ENCODE results near the gene ADAT1.

The ADAT1 gene

GRCh38 chr16:75647492-75648264 lies 24.6 kb upstream of the ADAT1 start, which contains the start of the genes KARS1 and TERF2IP:
TSS of gene KARS1 (minus strand) at chr16:75647665. CDS start at chr16:75647639, 26 bp downstream.
TSS of gene TERF2IP (plus strand) at chr16:75647773. CDS start at chr16:75647883, 110 bp downstream.
- Histone ChIP-seq H2BK120ac (ENCODE audit: low read depth, low read length) (peak within 1 kb of the TSS; percentile 57), H2BK15ac (ENCODE audit: low read length) (peak within 1 kb of the TSS; percentile 95), H4K8ac (ENCODE audit: low read depth, low read length) (no peak within 1 kb of the TSS), H3K18ac (ENCODE audit: low read length) (peak within 1 kb of the TSS; percentile 98), H2BK5ac (ENCODE audit: low read length) (peak within 1 kb of the TSS; percentile 97), H3K27ac (replicated peaks; ENCODE audit: low read length) (peak within 1 kb of the TSS; percentile 86), H3K14ac (ENCODE audit: low read length) (peak within 1 kb of the TSS; percentile 91), H3K36me3 (replicated peaks in 1 of 2; ENCODE audit: control insufficient read depth in 2 of 2, insufficient read depth in 2 of 2, low read length in 2 of 2) (peaks cover under 1 to 51% of the 10 kb centered on the region in 2 donors), H2BK12ac (ENCODE audit: low read length) (peak within 1 kb of the TSS; percentile 26), H3K4me2 (ENCODE audit: insufficient read depth, low read length, poor library complexity, severe bottlenecking) (peak within 1 kb of the TSS; percentile 93), H3K9ac (ENCODE audit: low read depth, low read length, poor library complexity) (peak within 1 kb of the TSS; percentile 98), H3K79me1 (ENCODE audit: low read depth, low read length) (peaks cover 9% of the 10 kb centered on the region), H3K4me3 (ENCODE audit: low read length in 2 of 2) (peak within 1 kb of the TSS; percentile 91 to 100), H3K9me3 (replicated peaks in 1 of 2; ENCODE audit: control insufficient read depth in 2 of 2, insufficient read depth in 1 of 2, low read depth in 1 of 2, low read length in 2 of 2) (no peaks in the 10 kb centered on the region), H4K91ac (ENCODE audit: low read depth, low read length, poor library complexity) (no peak within 1 kb of the TSS), H3K27me3 (ENCODE audit: control insufficient read depth in 3 of 3, insufficient read depth in 3 of 3, low read depth in 1 of 3, low read length in 3 of 3) (no peaks in the 10 kb centered on the region), H2AK5ac (ENCODE audit: low read depth, low read length) (peak within 1 kb of the TSS; percentile 83), H3K23ac (ENCODE audit: low read depth, low read length, poor library complexity) (peak within 1 kb of the TSS; percentile 26), H3K4ac (ENCODE audit: low read length) (no peak within 1 kb of the TSS), H3K4me1 (ENCODE audit: control insufficient read depth in 2 of 2, insufficient read depth in 1 of 2, low read depth in 1 of 2, low read length in 2 of 2) (peaks cover 5 to 6% of the 10 kb centered on the region in 2 donors), H2AFZ (ENCODE audit: low read length) (peak within 1 kb of the TSS; percentile 93)
- peak; percentile 84 for DNase-seq (ENCODE audit: low spot score)
- no CpG with 5 or more reads among the region's 76 CpGs for WGBS, 2 donors (ENCODE audit: extremely low coverage in 2 of 2, insufficient read length in 2 of 2, insufficient replicate concordance in 1 of 2)

GRCh38 chr16:75647112-75647491 lies 24.0 kb upstream of the ADAT1 start:
- peaks cover 0 to 2% of the 10 kb centered on the region in 2 donors for H3K9me3 ChIP-seq (replicated peaks in 1 of 2; ENCODE audit: control insufficient read depth in 2 of 2, insufficient read depth in 1 of 2, low read depth in 1 of 2, low read length in 2 of 2)
- no CpG with 5 or more reads among the region's 18 CpGs for WGBS, 2 donors (ENCODE audit: extremely low coverage in 2 of 2, insufficient read length in 2 of 2, insufficient replicate concordance in 1 of 2)

GRCh38 chr16:75644240-75645012 lies 21.3 kb upstream of the ADAT1 start:
- Histone ChIP-seq H3K4me2 (ENCODE audit: insufficient read depth, low read length, poor library complexity, severe bottlenecking) (no peak overlapping the region), H3K79me1 (ENCODE audit: low read depth, low read length) (peaks cover 5% of the 10 kb centered on the region), H2BK5ac (ENCODE audit: low read length) (no peak overlapping the region), H2AFZ (ENCODE audit: low read length) (no peak overlapping the region), H3K4me3 (ENCODE audit: low read length in 2 of 2) (no peak overlapping the region), H3K27me3 (ENCODE audit: control insufficient read depth in 3 of 3, insufficient read depth in 3 of 3, low read depth in 1 of 3, low read length in 3 of 3) (no peaks in the 10 kb centered on the region), H3K4me1 (ENCODE audit: control insufficient read depth in 2 of 2, insufficient read depth in 1 of 2, low read depth in 1 of 2, low read length in 2 of 2) (peaks cover 4% of the 10 kb centered on the region in 2 donors), H3K4ac (ENCODE audit: low read length) (no peak overlapping the region), H2BK15ac (ENCODE audit: low read length) (no peak overlapping the region), H3K23ac (ENCODE audit: low read depth, low read length, poor library complexity) (no peak overlapping the region), H2BK12ac (ENCODE audit: low read length) (no peak overlapping the region), H3K9me3 (replicated peaks in 1 of 2; ENCODE audit: control insufficient read depth in 2 of 2, insufficient read depth in 1 of 2, low read depth in 1 of 2, low read length in 2 of 2) (peaks cover 0 to 2% of the 10 kb centered on the region in 2 donors), H3K36me3 (replicated peaks in 1 of 2; ENCODE audit: control insufficient read depth in 2 of 2, insufficient read depth in 2 of 2, low read length in 2 of 2) (peaks cover 20 to 66% of the 10 kb centered on the region in 2 donors), H3K9ac (ENCODE audit: low read depth, low read length, poor library complexity) (no peak overlapping the region), H3K27ac (replicated peaks; ENCODE audit: low read length) (no peak overlapping the region), H2BK120ac (ENCODE audit: low read depth, low read length) (no peak overlapping the region), H4K91ac (ENCODE audit: low read depth, low read length, poor library complexity) (no peak overlapping the region), H4K8ac (ENCODE audit: low read depth, low read length) (no peak overlapping the region), H3K18ac (ENCODE audit: low read length) (no peak overlapping the region), H2AK5ac (ENCODE audit: low read depth, low read length) (no peak overlapping the region), H3K14ac (ENCODE audit: low read length) (no peak overlapping the region)
- no CpG with 5 or more reads among the region's 7 CpGs for WGBS, 2 donors (ENCODE audit: extremely low coverage in 2 of 2, insufficient read length in 2 of 2, insufficient replicate concordance in 1 of 2)
- no peak for DNase-seq (ENCODE audit: low spot score)

More at GRCh38 chr16:75647112-75647491, 24.0 kb upstream of the ADAT1 start:
- Histone ChIP-seq H3K23ac (ENCODE audit: low read depth, low read length, poor library complexity) (peak overlapping the region; percentile 26), H3K18ac (ENCODE audit: low read length) (peak overlapping the region; percentile 85), H2AFZ (ENCODE audit: low read length) (peak overlapping the region; percentile 93), H3K4me1 (ENCODE audit: control insufficient read depth in 2 of 2, insufficient read depth in 1 of 2, low read depth in 1 of 2, low read length in 2 of 2) (peaks cover 5 to 6% of the 10 kb centered on the region in 2 donors), H2BK15ac (ENCODE audit: low read length) (no peak overlapping the region), H3K4me3 (ENCODE audit: low read length in 2 of 2) (peak overlapping the region; percentile 91 to 100), H3K14ac (ENCODE audit: low read length) (no peak overlapping the region), H3K36me3 (replicated peaks in 1 of 2; ENCODE audit: control insufficient read depth in 2 of 2, insufficient read depth in 2 of 2, low read length in 2 of 2) (peaks cover 4 to 54% of the 10 kb centered on the region in 2 donors), H4K91ac (ENCODE audit: low read depth, low read length, poor library complexity) (no peak overlapping the region), H2BK120ac (ENCODE audit: low read depth, low read length) (no peak overlapping the region), H3K4me2 (ENCODE audit: insufficient read depth, low read length, poor library complexity, severe bottlenecking) (peak overlapping the region; percentile 58), H3K79me1 (ENCODE audit: low read depth, low read length) (peaks cover 9% of the 10 kb centered on the region), H2BK5ac (ENCODE audit: low read length) (no peak overlapping the region), H3K4ac (ENCODE audit: low read length) (no peak overlapping the region), H3K9ac (ENCODE audit: low read depth, low read length, poor library complexity) (peak overlapping the region; percentile 32), H2BK12ac (ENCODE audit: low read length) (no peak overlapping the region), H3K27me3 (ENCODE audit: control insufficient read depth in 3 of 3, insufficient read depth in 3 of 3, low read depth in 1 of 3, low read length in 3 of 3) (no peaks in the 10 kb centered on the region), H4K8ac (ENCODE audit: low read depth, low read length) (no peak overlapping the region), H2AK5ac (ENCODE audit: low read depth, low read length) (no peak overlapping the region), H3K27ac (replicated peaks; ENCODE audit: low read length) (no peak overlapping the region)
- DNase-seq (ENCODE audit: low spot score) = no peak

DNA sequence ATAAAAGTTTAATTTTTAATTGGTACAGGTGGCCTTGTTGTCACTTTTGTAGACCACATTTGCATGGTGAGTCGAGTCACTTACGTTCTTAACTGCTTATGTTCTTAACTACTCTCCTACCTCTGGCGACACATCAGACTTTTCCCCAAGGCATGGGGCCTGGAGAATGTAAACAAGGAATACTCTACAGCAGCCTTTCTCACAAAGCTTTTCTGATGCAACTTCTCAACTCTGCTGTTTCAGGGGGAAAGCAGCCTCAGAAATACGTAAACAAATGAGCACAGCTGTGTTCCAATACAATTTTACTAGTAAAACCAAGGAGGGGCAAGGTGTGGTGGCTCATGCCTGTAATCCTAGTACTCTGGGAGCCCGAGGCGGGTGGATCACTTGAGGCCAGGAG lies 17.5 kb upstream of the ADAT1 start:
- no peak overlapping the region for H2AFZ ChIP-seq (ENCODE audit: low read length)
- DNase-seq (ENCODE audit: low spot score) = no peak

More for the DNA sequence above, 17.5 kb upstream of the ADAT1 start:
- H3K4ac ChIP-seq (ENCODE audit: low read length) = no peak overlapping the region
- no peak overlapping the region for H4K8ac ChIP-seq (ENCODE audit: low read depth, low read length)
- no peak overlapping the region for H3K4me3 ChIP-seq (ENCODE audit: low read length in 2 of 2)
- no peak overlapping the region for H2BK120ac ChIP-seq (ENCODE audit: low read depth, low read length)
- WGBS, 2 donors (ENCODE audit: extremely low coverage in 2 of 2, insufficient read length in 2 of 2, insufficient replicate concordance in 1 of 2) = no CpG with 5 or more reads among the region's 6 CpGs
- H3K4me1 ChIP-seq (ENCODE audit: control insufficient read depth in 2 of 2, insufficient read depth in 1 of 2, low read depth in 1 of 2, low read length in 2 of 2) = no peaks in the 10 kb centered on the region
- no peak overlapping the region for H2BK12ac ChIP-seq (ENCODE audit: low read length)
- no peak overlapping the region for H3K27ac ChIP-seq (replicated peaks; ENCODE audit: low read length)
- H2AK5ac ChIP-seq (ENCODE audit: low read depth, low read length) = no peak overlapping the region
- no peak overlapping the region for H4K91ac ChIP-seq (ENCODE audit: low read depth, low read length, poor library complexity)
- H3K36me3 ChIP-seq (replicated peaks in 1 of 2; ENCODE audit: control insufficient read depth in 2 of 2, insufficient read depth in 2 of 2, low read length in 2 of 2) = peaks cover 29 to 96% of the 10 kb centered on the region in 2 donors
- H3K9me3 ChIP-seq (replicated peaks in 1 of 2; ENCODE audit: control insufficient read depth in 2 of 2, insufficient read depth in 1 of 2, low read depth in 1 of 2, low read length in 2 of 2) = peaks cover 0 to 2% of the 10 kb centered on the region in 2 donors
- no peak overlapping the region for H3K9ac ChIP-seq (ENCODE audit: low read depth, low read length, poor library complexity)
- H3K4me2 ChIP-seq (ENCODE audit: insufficient read depth, low read length, poor library complexity, severe bottlenecking) = no peak overlapping the region
- H3K27me3 ChIP-seq (ENCODE audit: control insufficient read depth in 3 of 3, insufficient read depth in 3 of 3, low read depth in 1 of 3, low read length in 3 of 3) = no peaks in the 10 kb centered on the region
- H2BK5ac ChIP-seq (ENCODE audit: low read length) = no peak overlapping the region
- H3K23ac ChIP-seq (ENCODE audit: low read depth, low read length, poor library complexity) = no peak overlapping the region
- peaks cover 2% of the 10 kb centered on the region for H3K79me1 ChIP-seq (ENCODE audit: low read depth, low read length)
- no peak overlapping the region for H3K18ac ChIP-seq (ENCODE audit: low read length)
- no peak overlapping the region for H2BK15ac ChIP-seq (ENCODE audit: low read length)
- no peak overlapping the region for H3K14ac ChIP-seq (ENCODE audit: low read length)
